Measurements from ENCODE around the gene RETREG3. TPM values are rescaled to one million over a fixed set of nuclear protein-coding genes. Genes with fewer than 3 reads are reported as not detected.
A peak's percentile ranks its signal among the peaks of the same experiment; 100 is the strongest.

RETREG3 gene
- total RNA-seq, 2 donors from 2014 or later, result 49.2 to 60.3 TPM

- no peak for DNase-seq
- Histone ChIP-seq H3K9me3 (no peaks in the 10 kb centered on the region), H3K36me3 (peaks cover 29% of the 10 kb centered on the region), H3K27ac (no peak overlapping the region), H3K4me1 (peaks cover 4% of the 10 kb centered on the region), H3K27me3 (no peaks in the 10 kb centered on the region), H3K4me3 (no peak overlapping the region), H3K9ac (ENCODE audit: low read depth in 2 of 2, low read length in 2 of 2) (no peak overlapping the region)
- TF ChIP-seq CTCF (IDR thresholded peaks at IDR 0.05), result no peak
- intact Hi-C loops (cut with DNase I), result loop anchor here (10.0 kb wide), 1 partner anchor 103 kb away; the partner anchor contains the start of genes CCR10 and CNTNAP1
Observed at GRCh38 chr17:42581744-42582270, 27.4 kb downstream of the RETREG3 start.

- Histone ChIP-seq H3K36me3 (peaks cover 23% of the 10 kb centered on the region), H3K9me3 (no peaks in the 10 kb centered on the region), H3K9ac (ENCODE audit: low read depth in 2 of 2, low read length in 2 of 2) (no peak overlapping the region), H3K27me3 (no peaks in the 10 kb centered on the region), H3K4me1 (peaks cover 4% of the 10 kb centered on the region), H3K4me3 (no peak overlapping the region), H3K27ac (no peak overlapping the region)
- DNase-seq, result no peak
- TF ChIP-seq CTCF (IDR thresholded peaks at IDR 0.05), result no peak
- intact Hi-C loops (cut with DNase I), result loop anchor here (10.0 kb wide), 1 partner anchor 105 kb away; the partner anchor contains the start of genes CCR10 and CNTNAP1
Observed at GRCh38 chr17:42579794-42580551, 29.2 kb downstream of the RETREG3 start.

- peak overlapping the region; percentile 71 to 98 for H3K9ac ChIP-seq (ENCODE audit: low read depth in 2 of 2, low read length in 2 of 2)
Observed at GRCh38 chr17:42578282-42578869, 30.8 kb downstream of the RETREG3 start.

GRCh38 chr17:42577532-42578281 lies 31.5 kb downstream of the RETREG3 start, which contains the start of gene PSMC3IP:
Gene PSMC3IP, minus strand, starts transcription at chr17:42577729. Its CDS starts 43 bp downstream, at chr17:42577686.
- H3K27me3 ChIP-seq, result no peaks in the 10 kb centered on the region
- DNase-seq, result peak; percentile 98
- H3K36me3 ChIP-seq, result peaks cover 21% of the 10 kb centered on the region
- peak within 1 kb of the TSS; percentile 71 to 98 for H3K9ac ChIP-seq (ENCODE audit: low read depth in 2 of 2, low read length in 2 of 2)
- peak within 1 kb of the TSS; percentile 61 for H3K4me3 ChIP-seq
- peak within 1 kb of the TSS; percentile 90 for H3K27ac ChIP-seq
- no peaks in the 10 kb centered on the region for H3K9me3 ChIP-seq
- intact Hi-C loops (cut with DNase I), result no loop called here
- peaks cover 4% of the 10 kb centered on the region for H3K4me1 ChIP-seq
- TF ChIP-seq CTCF (IDR thresholded peaks at IDR 0.05), result no peak

More at GRCh38 chr17:42578282-42578869, 30.8 kb downstream of the RETREG3 start:
- Histone ChIP-seq H3K4me3 (peak overlapping the region; percentile 61), H3K36me3 (peaks cover 19% of the 10 kb centered on the region), H3K4me1 (peaks cover 4% of the 10 kb centered on the region), H3K9me3 (no peaks in the 10 kb centered on the region), H3K27ac (peak overlapping the region; percentile 90), H3K27me3 (no peaks in the 10 kb centered on the region)
- DNase-seq, result peak; percentile 88
- intact Hi-C loops (cut with DNase I), result no loop called here
- peak; percentile 70 for TF ChIP-seq CTCF (IDR thresholded peaks at IDR 0.05)

- no peaks in the 10 kb centered on the region for H3K9me3 ChIP-seq
- TF ChIP-seq CTCF (IDR thresholded peaks at IDR 0.05), result no peak
- H3K27ac ChIP-seq, result peak overlapping the region; percentile 90
- H3K4me3 ChIP-seq, result peak overlapping the region; percentile 61
- peaks cover 21% of the 10 kb centered on the region for H3K36me3 ChIP-seq
- intact Hi-C loops (cut with DNase I), result no loop called here
- DNase-seq, result no peak
- peaks cover 4% of the 10 kb centered on the region for H3K4me1 ChIP-seq
- peak overlapping the region in 1 of 2 donors; percentile 98 for H3K9ac ChIP-seq (ENCODE audit: low read depth in 2 of 2, low read length in 2 of 2)
- no peaks in the 10 kb centered on the region for H3K27me3 ChIP-seq
Observed at GRCh38 chr17:42577140-42577531, 32.0 kb downstream of the RETREG3 start.
